BLaER1 treated with 17β-estradiol and CSF1 and Interleukin-3, amounts not matched to agents 10 nM and 100 nM (cell line): Measurements from ENCODE around the gene ENTREP3.

Experiments
- H3K27ac ChIP-seq, 11 experiments: shearing (Covaris generic); formaldehyde crosslinking; 2 replicates each; pipeline ENCODE4 v1.8.1; 2022
- H3K27me3 ChIP-seq, 11 experiments: shearing (Covaris generic); formaldehyde crosslinking; 2 replicates each; pipeline ENCODE4 v1.8.1; 2022
- H3K36me3 ChIP-seq, 11 experiments: shearing (Covaris generic); formaldehyde crosslinking; 2 replicates each; pipeline ENCODE4 v1.8.1; 2022
- H3K4me1 ChIP-seq, 10 experiments: shearing (Covaris generic); formaldehyde crosslinking; 2 replicates each; pipeline ENCODE4 v1.8.1; 2022
- H3K4me2 ChIP-seq, 11 experiments: shearing (Covaris generic); formaldehyde crosslinking; 2 replicates each; pipeline ENCODE4 v1.8.1; 2022
- H3K4me3 ChIP-seq, 10 experiments: shearing (Covaris generic); formaldehyde crosslinking; 2 replicates each; pipeline ENCODE4 v1.8.1; 2022
- H3K9ac ChIP-seq, 11 experiments: shearing (Covaris generic); formaldehyde crosslinking; 2 replicates each; pipeline ENCODE4 v1.8.1; 2022
- H3K9me3 ChIP-seq, 11 experiments: shearing (Covaris generic); formaldehyde crosslinking; replicated peaks in 1 of 11; 2 replicates each; pipeline ENCODE4 v1.8.1; 2022
- H4K20me1 ChIP-seq, 11 experiments: shearing (Covaris generic); formaldehyde crosslinking; 2 replicates each; pipeline ENCODE4 v1.8.1; 2022
- Cebpa-rat ChIP-seq, 11 experiments: shearing (Covaris generic); IDR thresholded peaks; 2 replicates each; pipeline ENCODE4 v1.8.1; 2022

Gene ENTREP3

GRCh38 chr1:155256058-155256852 is 972 bp upstream of the ENTREP3 start:
- peaks cover 0 to 32% (median 4%) of the 10 kb centered on the region in 11 experiments; a peak in 10 of 22 replicates for H4K20me1 ChIP-seq
- peaks cover 47 to 62% (median 55%) of the 10 kb centered on the region in 10 experiments for H3K4me1 ChIP-seq
- peaks cover 36 to 52% (median 40%) of the 10 kb centered on the region in 11 experiments for H3K36me3 ChIP-seq
- no peaks in the 10 kb centered on the region for H3K9me3 ChIP-seq
- H3K27me3 ChIP-seq = no peaks in the 10 kb centered on the region
- peak overlapping the region in 10 of 11 experiments; percentile 69 to 88 (median 79); a peak in 16 of 22 replicates for H3K27ac ChIP-seq
- peak overlapping the region; percentile 68 to 85 (median 74); a peak in 17 of 20 replicates for H3K4me3 ChIP-seq
- H3K9ac ChIP-seq = peak overlapping the region; percentile 72 to 92 (median 83); a peak in 21 of 22 replicates
- H3K4me2 ChIP-seq = peak overlapping the region; percentile 90 to 100 (median 100)
- TF ChIP-seq Cebpa-rat (IDR thresholded peaks at IDR 0.05) = no peak

GRCh38 chr1:155254714-155255242 is 505 bp downstream of the ENTREP3 start:
- H3K27me3 ChIP-seq = no peaks in the 10 kb centered on the region

GRCh38 chr1:155254228-155254713 is 1.0 kb downstream of the ENTREP3 start:
- Histone ChIP-seq H3K4me2 (peak overlapping the region; percentile 90 to 100 (median 100)), H3K9me3 (no peaks in the 10 kb centered on the region), H3K27ac (peak overlapping the region in 9 of 11 experiments; percentile 69 to 81 (median 78); a peak in 17 of 22 replicates), H4K20me1 (peaks cover 0 to 15% (median 0%) of the 10 kb centered on the region in 11 experiments; a peak in 5 of 22 replicates), H3K4me3 (peak overlapping the region; percentile 68 to 85 (median 74)), H3K36me3 (peaks cover 25 to 37% (median 28%) of the 10 kb centered on the region in 11 experiments), H3K9ac (peak overlapping the region; percentile 72 to 92 (median 83)), H3K4me1 (peaks cover 47 to 64% (median 57%) of the 10 kb centered on the region in 10 experiments), H3K27me3 (no peaks in the 10 kb centered on the region)
- TF ChIP-seq Cebpa-rat (IDR thresholded peaks at IDR 0.05) = no peak

More at GRCh38 chr1:155254714-155255242, 505 bp downstream of the ENTREP3 start:
- peaks cover 0 to 18% (median 0%) of the 10 kb centered on the region in 11 experiments; a peak in 5 of 22 replicates for H4K20me1 ChIP-seq
- H3K4me3 ChIP-seq = peak overlapping the region; percentile 68 to 85 (median 74)
- peak overlapping the region; percentile 69 to 88 (median 78); a peak in 21 of 22 replicates for H3K27ac ChIP-seq
- peaks cover 45 to 59% (median 54%) of the 10 kb centered on the region in 10 experiments for H3K4me1 ChIP-seq
- H3K4me2 ChIP-seq = peak overlapping the region; percentile 90 to 100 (median 100)
- no peaks in the 10 kb centered on the region for H3K9me3 ChIP-seq
- H3K36me3 ChIP-seq = peaks cover 29 to 42% (median 33%) of the 10 kb centered on the region in 11 experiments
- TF ChIP-seq Cebpa-rat (IDR thresholded peaks at IDR 0.05) = no peak
- H3K9ac ChIP-seq = peak overlapping the region; percentile 72 to 92 (median 83)

GRCh38 chr1:155253797-155254196 is 1.5 kb downstream of the ENTREP3 start:
- Histone ChIP-seq H3K36me3 (peaks cover 20 to 35% (median 23%) of the 10 kb centered on the region in 11 experiments), H3K4me2 (peak overlapping the region; percentile 90 to 100 (median 100)), H3K27ac (peak overlapping the region in 5 of 11 experiments; percentile 69 to 80 (median 77); a peak in 6 of 22 replicates), H3K9me3 (no peaks in the 10 kb centered on the region), H3K4me1 (peaks cover 47 to 65% (median 59%) of the 10 kb centered on the region in 10 experiments), H3K27me3 (no peaks in the 10 kb centered on the region), H3K4me3 (peak overlapping the region; percentile 68 to 85 (median 74)), H4K20me1 (peaks cover 0 to 13% (median 0%) of the 10 kb centered on the region in 11 experiments; a peak in 4 of 22 replicates), H3K9ac (peak overlapping the region; percentile 72 to 92 (median 83))
- no peak for TF ChIP-seq Cebpa-rat (IDR thresholded peaks at IDR 0.05)

- peak overlapping the region in 9 of 11 experiments; percentile 72 to 92 (median 84); a peak in 14 of 22 replicates for H3K9ac ChIP-seq
- H3K9me3 ChIP-seq = no peaks in the 10 kb centered on the region
- peaks cover 47 to 65% (median 59%) of the 10 kb centered on the region in 10 experiments for H3K4me1 ChIP-seq
- H3K36me3 ChIP-seq = peaks cover 15 to 35% (median 20%) of the 10 kb centered on the region in 11 experiments; a peak in 20 of 22 replicates
- peak overlapping the region; percentile 90 to 100 (median 100) for H3K4me2 ChIP-seq
- H3K27ac ChIP-seq = no peak overlapping the region
- H4K20me1 ChIP-seq = peaks cover 0 to 13% (median 0%) of the 10 kb centered on the region in 11 experiments; a peak in 4 of 22 replicates
- H3K27me3 ChIP-seq = no peaks in the 10 kb centered on the region
- H3K4me3 ChIP-seq = peak overlapping the region in 6 of 10 experiments; percentile 7 to 85 (median 72); a peak in 8 of 20 replicates
- no peak for TF ChIP-seq Cebpa-rat (IDR thresholded peaks at IDR 0.05)
Measured at GRCh38 chr1:155253208-155253607, 2.1 kb downstream of the ENTREP3 start.

- Histone ChIP-seq H3K9me3 (no peaks in the 10 kb centered on the region), H3K9ac (peak overlapping the region in 7 of 11 experiments; percentile 44 to 83 (median 78); a peak in 7 of 22 replicates), H3K27ac (peak overlapping the region in 4 of 11 experiments; percentile 13 to 78 (median 58); a peak in 4 of 22 replicates), H3K4me2 (peak overlapping the region; percentile 58 to 97 (median 72); a peak in 21 of 22 replicates), H3K4me1 (peaks cover 47 to 65% (median 58%) of the 10 kb centered on the region in 10 experiments), H3K4me3 (peak overlapping the region in 1 of 10 experiments; percentile 70; a peak in 1 of 20 replicates), H3K27me3 (no peaks in the 10 kb centered on the region), H3K36me3 (peaks cover 8 to 35% (median 21%) of the 10 kb centered on the region in 11 experiments; a peak in 20 of 22 replicates), H4K20me1 (peaks cover 0 to 9% (median 0%) of the 10 kb centered on the region in 11 experiments; a peak in 4 of 22 replicates)
- TF ChIP-seq Cebpa-rat (IDR thresholded peaks at IDR 0.05) = no peak
Measured at GRCh38 chr1:155251566-155251965, 3.7 kb downstream of the ENTREP3 start.

GRCh38 chr1:155250633-155251449 is 4.4 kb downstream of the ENTREP3 start:
- Histone ChIP-seq H3K27ac (peak overlapping the region; percentile 59 to 83 (median 78); a peak in 20 of 22 replicates), H3K9me3 (no peaks in the 10 kb centered on the region), H3K9ac (peak overlapping the region; percentile 69 to 92 (median 82)), H4K20me1 (peaks cover 0 to 4% (median 0%) of the 10 kb centered on the region in 11 experiments; a peak in 1 of 22 replicates), H3K4me3 (peak overlapping the region; percentile 54 to 79 (median 64)), H3K36me3 (peaks cover 6 to 33% (median 16%) of the 10 kb centered on the region in 11 experiments; a peak in 19 of 22 replicates), H3K27me3 (no peaks in the 10 kb centered on the region), H3K4me1 (peaks cover 41 to 58% (median 52%) of the 10 kb centered on the region in 10 experiments), H3K4me2 (peak overlapping the region; percentile 72 to 97 (median 88))
- TF ChIP-seq Cebpa-rat (IDR thresholded peaks at IDR 0.05) = no peak
